Heart left ventricle (tissue), 13 donors: ENCODE data around the gene STK11.

Source experiments
- CTCF ChIP-seq, 12 donors: fragments of 200-600 bp; sonication (generic) in 4 of 12; IDR thresholded peaks; one replicate each; pipeline versions ENCODE4 v1.5.0 to v1.8.0; 2018 to 2022; ENCODE audit warnings: antibody characterized with exemption in 12 of 12, mild to moderate bottlenecking in 5 of 12
- POLR2A ChIP-seq, 2 donors: fragments of 450-650 bp; IDR thresholded peaks; one replicate each; pipeline ENCODE4 v1.6.1; 2017; ENCODE audit warnings: antibody characterized with exemption in 2 of 2, mild to moderate bottlenecking in 2 of 2, moderate library complexity in 2 of 2
- donor health status: ischemic (EF 13 %, LVEDD 7.1; RV severe dilation, severe dysfunction).
- donor health status: DM: no; HTN: yes; CAD: no.
- donor health status: DM: no; HTN: no; CAD: no.
- donor health status: ischemic (EF 25% LVEDD 6.9; RV normal size, moderate dysfunction).
- donor health status: ischemic (EF 25% LVEDD 5.7; RV mildly dilated, moderate dysfunction).
- donor health status: ischemic (EF 35%, LVEDD 5.7; RV mildly dilated, moderate dysfunction).
- donor health status: nonischemic (EF 11% LVEDD 7.7; RV severe dilation, severe dysfunction).
- donor health status: DM: yes; HTN: yes; CAD: no.
- donor health status: PGD.
- donor health status: ischemic (EF 29% LVEDD 5.4; RV normal size, mild dysfunction).
- donor health status: nonischemic (EF 23%, LVEDD 6.1; RV moderate dilation, normal function).

GRCh38 chr19:1233115-1233667 is 27.6 kb downstream of the STK11 start:
- TF ChIP-seq POLR2A (IDR thresholded peaks at IDR 0.05) (no peak), CTCF (IDR thresholded peaks at IDR 0.05) (no peak)
